HG03442 (cell line): ENCODE results near the gene SARS2.
"Not testable (repeated sequence)": the region's sequence is repeated elsewhere in the genome, so short reads cannot be mapped to it uniquely, and the experiment has no call there.

Experiments
- ATAC-seq: cut with Tn5 transposase; IDR thresholded peaks from one replicate; pipeline ENCODE4 v1.9.1; 2021; ENCODE audit warnings: mild to moderate bottlenecking, moderate library complexity; ENCODE audit not compliant: unreplicated experiment

The SARS2 gene

DNA sequence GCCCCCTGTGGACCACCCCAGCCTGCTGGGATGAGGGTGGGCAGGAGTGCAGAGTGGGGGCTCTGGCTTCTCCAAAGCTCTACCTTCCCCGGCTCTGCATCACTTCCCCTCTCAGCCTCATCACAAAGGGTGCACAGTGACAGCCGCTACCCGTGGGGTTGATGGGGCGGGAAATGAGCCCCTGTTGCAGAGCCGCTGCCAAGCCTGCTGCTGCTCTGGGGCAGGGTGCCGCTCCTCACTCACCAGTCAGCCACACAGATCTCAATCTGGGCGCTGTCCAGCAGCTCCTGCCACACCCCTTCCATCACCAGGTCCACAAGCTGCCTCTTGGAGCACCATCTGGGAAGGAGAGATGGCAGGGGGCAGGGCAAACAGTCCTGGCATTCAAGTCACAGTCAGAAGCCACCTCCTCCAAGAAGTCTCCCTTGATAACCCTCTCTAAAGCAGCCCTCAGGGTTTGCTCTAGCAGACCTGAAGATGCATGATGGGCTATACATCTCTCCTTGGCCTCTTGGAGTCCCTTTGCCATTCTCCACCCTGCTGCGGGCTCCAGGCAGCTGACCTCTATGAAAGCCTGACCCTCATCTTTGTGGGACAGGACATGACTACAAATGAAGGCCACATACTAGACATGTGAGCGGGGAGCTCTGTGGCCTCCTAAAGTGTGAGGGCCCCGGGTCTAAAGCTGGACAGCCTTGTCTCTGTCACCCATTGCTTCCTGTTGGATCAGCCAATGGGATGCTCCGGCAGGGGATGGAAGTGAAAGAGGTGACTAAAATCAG is 15.9 kb upstream of the SARS2 start:
- ATAC-seq = no peak

DNA sequence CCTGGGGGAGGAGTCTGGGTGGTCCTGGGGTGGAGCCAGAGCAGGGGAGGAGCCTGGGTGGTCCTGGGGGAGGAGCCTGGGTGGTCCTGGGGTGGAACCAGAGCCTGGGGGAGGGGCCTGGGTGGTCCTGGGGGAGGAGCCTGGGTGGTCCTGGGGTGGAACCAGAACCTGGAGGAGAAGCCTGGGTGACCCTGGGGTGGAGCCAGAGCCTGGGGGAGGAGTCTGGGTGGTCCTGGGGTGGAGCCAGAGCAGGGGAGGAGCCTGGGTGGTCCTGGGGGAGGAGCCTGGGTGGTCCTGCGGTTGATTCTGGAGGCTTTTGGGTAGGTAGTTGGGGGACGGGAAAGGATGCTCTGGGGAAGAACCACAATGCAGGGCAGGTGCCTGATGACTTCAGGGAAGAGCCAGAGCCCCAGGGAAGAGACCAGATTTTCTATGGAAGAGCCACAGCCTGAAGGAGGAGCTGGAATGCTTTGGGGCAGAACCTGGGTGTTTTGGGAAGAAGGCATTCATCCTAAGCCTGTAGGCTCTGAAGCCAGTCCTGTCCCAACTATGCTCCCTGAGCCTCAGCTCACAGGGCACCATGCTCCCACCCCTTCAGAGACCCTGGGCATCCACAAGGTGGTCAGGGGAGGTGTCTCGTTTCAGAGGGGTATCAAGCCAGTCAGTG is 15.1 kb upstream of the SARS2 start:
- ATAC-seq = no peak

DNA sequence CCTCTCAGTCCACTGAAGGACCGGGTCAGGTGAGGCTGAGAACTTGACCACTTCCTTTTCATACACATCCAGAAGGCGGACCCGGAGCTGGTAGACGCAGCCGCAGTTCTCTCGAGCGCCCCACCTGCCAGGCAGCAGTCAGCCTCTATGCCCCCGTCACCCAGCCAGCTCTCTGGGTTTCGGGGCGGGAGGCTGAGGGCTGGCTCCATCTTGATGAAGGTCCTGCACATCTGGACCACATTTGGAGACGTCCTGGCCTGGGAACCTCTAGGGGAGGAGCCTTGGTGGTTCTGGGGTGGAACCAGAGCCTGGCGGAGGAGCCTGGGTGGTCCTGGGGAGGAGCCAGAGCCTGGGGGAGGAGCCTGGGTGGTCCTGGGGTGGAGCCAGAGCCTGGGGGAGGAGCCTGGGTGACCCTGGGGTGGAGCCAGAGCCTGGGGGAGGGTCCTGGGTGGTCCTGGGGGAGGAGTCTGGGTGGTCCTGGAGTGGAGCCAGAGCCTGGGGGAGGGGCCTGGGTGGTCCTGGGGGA is 14.5 kb upstream of the SARS2 start:
- no peak for ATAC-seq

DNA sequence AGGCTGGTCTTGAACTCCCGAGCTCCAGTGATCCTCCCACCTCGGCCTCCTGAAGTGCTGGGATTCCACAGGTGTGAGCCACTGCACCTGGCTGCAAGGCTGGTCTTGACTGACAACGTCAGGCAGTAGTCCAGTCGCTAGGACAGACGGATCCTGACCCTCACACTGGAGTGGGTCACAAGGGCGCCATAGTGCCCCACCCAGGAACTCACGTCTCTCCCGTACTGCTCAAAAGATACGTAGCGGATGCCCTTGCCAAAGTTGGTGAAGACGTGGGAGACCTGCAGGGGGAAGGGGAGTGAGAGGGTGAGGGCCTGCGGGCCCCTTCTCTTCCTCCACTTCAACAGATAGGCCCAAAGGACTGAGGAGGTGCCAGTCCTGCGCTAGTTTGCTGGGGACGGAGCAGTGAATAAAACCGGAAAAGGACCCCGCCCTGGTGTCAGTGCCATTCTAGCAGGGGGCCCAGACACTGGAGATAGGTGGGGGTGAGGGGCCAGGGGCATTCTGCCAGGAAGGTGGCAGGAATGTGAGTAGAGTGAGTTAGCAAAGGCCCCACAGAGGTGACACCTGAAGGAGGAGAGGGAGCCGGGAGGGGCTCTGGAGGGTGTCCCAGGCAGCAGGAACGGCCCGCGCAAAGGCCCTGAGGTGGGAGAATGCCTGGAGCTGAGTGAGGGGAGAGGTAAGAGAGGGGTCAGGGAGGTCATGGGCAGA is 12.1 kb upstream of the SARS2 start:
- no peak for ATAC-seq

DNA sequence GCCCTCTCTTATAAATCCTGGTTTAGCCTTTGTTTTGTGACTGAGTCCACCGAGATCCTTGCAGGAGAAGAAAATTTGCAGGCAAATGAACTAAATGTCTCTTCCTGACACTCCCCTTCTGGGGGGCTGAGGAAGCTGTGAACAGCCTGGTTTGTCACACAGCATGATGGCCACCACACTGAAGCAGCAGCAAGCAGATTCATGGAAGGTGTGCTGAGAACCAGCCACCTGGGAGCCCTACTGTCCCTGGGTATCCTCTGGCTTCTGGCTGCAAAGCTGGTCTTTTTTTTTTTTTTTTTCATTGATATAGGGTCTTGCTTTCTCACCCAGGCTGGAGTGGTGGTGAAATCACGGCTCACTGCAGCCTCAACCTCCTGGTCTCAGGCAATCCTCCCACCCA is 11.4 kb upstream of the SARS2 start:
- no peak for ATAC-seq

DNA sequence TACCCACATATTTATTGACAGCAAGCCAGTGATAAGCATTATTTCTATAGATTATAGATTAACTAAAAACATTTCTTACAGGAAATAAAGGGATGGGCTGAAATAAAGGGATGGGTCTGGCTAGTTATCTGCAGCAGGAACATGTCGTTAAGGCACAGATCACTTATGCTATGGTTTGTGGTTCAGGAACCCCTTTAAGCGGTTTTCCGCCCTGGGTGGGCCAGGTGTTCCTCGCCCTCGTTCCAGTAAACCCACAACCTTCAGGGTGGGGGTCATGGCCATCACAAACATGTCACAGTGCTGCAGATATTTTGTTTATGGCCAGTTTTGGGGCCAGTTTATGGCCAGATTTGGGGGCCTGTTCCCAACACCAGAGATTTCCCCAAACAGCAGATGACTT is 10.9 kb upstream of the SARS2 start:
- not testable (repeated sequence) for ATAC-seq

DNA sequence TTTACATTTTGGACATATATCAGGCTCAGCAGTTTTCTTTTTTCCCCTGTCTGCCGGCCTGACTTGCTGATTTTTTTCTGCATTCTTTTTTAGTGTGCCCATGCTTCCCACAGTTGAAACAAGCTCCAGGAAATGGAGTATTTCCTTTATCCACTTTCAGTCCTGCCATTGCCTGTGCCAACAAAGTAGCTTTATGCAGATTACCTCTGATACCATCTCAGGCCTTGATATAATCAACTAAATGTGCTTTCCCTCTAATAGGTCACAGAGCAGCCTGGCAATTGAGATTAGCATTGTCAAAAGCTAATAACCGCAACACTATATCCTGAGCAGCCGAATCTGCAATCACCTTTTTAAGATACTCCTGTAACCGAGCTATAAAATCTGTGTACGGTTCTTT is 9.4 kb upstream of the SARS2 start:
- ATAC-seq = no peak

DNA sequence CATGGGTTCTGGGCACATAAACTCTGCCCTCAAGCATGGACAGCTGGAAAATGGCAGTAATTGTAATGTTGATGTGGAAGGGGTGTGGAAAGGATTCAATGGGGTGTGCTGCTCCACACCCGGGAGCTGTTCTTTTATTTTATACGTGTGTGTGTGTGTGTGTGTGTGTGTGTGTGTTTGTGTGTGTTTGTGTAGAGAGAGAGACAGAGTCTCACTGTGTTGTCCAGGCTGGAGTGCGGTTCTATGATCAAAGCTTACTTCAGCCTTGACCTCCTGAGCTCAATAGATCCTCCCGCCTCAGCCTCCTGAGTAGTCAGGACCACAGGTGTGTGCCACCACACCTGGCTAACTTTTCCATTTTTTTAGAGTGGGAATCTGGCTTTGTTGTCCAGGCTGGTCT is 3.0 kb upstream of the SARS2 start:
- ATAC-seq = no peak

DNA sequence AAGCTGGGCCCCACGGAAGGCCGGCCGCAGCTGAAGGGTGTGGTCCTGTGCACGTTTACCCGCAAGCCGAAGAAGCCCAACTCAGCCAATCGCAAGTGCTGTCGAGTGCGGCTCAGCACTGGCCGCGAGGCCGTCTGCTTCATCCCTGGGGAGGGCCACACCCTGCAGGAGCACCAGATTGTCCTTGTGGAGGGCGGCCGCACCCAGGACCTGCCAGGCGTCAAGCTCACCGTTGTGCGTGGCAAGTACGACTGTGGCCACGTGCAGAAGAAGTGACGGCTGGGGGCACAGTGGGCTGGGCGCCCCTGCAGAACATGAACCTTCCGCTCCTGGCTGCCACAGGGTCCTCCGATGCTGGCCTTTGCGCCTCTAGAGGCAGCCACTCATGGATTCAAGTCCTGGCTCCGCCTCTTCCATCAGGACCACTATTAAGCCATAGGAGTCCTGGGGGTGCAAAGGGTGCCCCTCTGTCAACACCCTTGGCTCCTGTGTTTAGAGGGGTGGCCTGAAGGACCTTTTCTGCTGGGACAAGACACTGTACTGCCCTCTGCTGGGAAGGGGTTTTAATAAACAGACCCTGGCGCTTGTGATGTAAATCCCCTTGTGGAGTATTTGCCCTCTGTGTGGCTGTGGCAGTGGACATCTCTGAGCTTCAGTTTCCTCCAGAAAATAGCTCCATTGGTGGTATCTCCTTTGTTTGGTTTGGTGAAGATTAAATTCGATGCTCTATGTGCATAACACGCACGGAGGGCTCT is 2.0 kb upstream of the SARS2 start:
- ATAC-seq = no peak

DNA sequence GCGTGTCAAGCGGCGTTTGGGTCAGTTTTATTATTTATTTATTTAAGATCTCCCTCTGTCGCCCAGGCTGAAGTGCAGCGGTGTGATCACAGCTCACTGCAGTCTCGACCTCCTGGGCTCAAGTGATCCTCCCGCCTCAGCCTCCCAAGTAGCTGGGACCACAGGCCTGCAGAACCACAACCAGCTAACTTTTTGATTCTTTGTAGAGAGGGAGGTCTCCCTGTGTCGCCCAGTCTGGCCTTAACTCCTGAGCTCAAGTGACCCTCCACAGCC is 894 bp upstream of the SARS2 start:
- no peak for ATAC-seq

DNA sequence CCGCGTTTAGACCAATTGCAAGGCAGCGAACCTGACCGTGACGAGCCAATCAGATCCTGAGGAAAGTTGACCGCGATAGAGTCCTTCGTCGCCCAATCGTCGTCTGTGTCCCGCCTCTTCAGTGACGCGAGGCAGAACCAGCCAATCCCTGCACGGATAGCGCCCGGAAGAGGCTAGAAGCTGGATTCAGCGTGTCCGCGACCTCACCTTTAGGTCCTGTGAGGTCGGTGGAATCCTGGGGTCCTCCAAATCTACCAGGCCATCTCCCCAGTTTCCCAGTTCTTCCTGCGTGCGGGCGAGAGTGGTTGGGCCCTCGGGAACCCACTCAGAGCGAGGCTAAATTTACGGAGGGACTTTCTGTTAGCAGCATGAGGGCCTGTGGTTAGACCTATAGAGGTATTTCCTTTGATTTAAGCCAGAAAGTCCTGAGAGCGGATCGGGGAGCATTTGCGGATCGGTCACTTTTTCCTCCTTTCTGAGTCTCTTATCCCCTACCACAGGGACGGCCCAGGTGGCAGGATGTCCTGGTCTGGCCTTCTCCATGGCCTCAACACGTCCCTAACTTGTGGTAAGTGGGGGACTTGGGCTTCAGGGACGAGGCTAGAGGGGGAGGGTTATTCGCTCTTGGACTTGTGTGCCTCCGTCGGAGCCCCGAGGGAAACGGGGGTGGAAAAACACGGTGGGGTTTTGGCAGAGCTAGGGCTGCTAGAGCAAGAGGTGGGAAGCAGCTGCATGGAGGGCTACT is 385 bp upstream of the SARS2 start, which contains the start of gene MRPS12:
Gene MRPS12 (plus strand): TSS at position 169 of the 745 bp plus-strand sequence. CDS start 351 bp downstream, at position 520.
- peak; percentile 91 for ATAC-seq

DNA sequence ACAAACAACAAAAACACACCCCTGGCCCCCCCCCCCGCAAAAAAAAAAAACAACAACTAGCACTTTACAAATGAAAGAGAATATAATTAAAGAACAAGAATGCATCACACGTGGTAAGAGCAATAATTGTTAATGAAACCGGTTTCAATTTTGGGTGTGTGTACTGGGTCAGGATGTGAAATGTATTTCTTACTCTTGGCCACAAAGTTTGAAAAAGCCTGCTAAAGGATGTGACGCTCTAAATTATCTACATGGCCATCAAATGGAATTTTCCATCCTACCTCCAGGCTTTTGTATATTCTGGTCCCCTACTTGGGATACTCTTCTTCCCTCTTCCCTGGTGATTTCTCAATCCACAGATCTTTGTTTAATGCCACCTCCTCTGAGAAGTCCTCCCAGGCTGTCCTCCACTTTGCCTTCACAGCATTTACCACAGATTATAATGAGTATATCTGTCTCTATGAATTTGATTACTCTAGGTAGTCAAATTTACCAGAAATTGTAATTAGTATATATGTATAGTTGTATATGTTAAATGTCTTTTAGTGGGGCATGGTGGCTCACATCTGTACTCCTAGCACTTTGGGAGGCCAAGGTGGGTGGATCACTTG is 2.1 kb downstream of the SARS2 start:
- no peak for ATAC-seq

DNA sequence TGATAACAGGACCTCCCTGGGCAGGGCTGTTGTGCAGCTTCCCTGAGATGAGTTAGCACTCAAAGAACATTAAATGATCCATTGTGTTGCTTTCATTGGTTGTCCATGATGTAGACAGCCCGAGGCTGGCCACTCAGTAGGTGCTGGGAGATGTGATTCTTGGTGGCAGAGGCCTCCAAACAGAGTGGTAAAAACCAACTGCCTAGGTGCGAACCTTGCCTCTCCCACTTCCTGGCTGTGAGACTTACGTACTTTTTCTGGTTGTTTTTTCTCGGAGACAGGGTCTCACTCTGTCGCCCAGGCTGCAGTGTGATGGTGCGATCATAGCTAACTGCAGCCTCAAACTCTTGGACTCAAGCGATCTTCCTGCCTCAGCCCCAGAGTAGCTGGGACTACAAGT is 6.2 kb downstream of the SARS2 start:
- no peak for ATAC-seq

DNA sequence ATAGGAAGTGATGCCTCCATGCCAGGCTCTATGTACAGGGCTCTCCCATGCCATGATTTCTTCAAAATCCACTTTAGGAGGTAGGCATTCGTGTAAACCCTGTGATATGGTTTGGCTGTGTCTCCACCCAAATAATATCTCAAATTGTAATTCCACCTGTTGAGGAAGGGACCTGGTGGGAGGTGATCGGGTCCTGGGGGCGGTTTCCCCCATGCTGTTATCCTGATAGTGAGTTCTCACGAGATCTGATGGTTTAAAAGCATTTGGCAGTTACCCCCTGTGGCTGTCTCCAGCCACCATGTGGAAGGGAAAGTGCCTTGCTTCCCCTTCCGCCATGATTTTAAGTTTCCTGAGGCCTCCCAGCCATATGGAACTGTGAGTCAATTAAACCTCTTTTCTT is 8.1 kb downstream of the SARS2 start:
- ATAC-seq = no peak

DNA sequence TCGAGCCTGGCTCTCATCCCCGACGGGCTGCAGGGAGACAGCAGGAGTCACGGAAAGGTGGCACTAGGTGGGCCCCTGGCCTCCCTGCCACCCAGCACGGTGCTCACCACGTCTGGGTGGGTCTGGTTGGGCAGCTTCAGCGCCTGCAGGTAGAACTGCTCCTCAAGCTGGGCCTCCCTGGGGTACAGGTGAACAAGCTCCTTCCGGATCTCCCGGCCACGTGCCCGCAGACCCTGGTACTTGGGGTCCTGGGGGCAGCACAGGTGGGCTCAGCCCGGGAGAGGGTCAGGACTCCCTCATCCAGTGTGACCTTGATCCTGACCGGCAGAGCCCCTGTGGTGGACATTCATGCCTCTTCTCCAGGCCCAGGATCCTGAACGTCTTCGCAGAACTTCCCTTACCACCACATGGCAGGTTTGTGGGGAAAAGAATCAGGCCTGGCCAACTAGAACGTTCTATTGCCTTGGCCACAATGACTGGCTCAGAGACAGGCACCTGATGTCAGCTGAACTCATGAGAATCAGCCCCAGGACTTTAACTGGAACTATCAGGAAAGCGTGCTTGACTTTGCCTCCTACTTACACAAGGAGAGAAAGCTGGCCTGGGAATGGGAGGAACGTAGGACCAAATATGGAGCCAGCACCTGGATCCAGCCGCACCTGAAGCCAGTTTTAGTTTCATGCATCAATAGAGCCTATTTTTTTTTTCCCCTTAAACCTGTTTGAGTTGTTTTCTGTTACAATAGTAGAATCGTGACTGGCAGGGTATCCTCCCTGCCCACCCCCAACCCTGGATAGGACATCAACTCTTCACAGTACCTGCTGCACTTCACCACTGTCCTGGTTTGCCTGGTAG is 8.9 kb downstream of the SARS2 start:
- no peak for ATAC-seq

DNA sequence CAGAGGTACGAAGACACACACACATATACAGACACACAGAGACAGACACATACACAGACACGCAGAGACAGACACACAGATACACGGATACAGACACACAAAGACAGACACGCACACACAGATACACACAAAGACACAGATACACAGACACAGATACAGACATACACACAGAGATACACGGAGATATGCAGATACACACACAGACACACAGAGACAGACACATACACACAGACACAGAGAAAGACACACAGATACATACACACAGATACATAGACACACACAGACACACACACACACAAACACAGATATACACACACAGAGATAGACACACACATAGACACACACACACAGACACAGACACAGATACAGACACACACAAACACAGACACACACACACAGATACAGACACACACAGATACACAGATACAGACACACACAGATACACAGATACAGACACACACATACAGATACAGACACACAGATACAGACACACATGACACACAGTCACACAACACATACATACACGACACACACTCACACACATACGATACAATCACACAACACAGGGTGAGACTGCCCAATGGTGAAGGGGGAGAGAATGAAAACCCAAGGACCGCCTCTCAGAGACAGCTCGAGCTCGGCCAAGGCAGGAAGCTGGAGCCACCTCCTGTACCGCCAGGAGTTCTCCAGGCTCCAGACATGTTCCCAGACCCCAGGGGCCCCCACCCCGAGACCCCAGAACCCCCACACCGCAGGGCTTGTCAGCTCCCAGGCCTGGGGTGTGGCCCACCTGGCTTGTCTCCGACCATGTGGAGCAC is 9.8 kb downstream of the SARS2 start:
- ATAC-seq = no peak

DNA sequence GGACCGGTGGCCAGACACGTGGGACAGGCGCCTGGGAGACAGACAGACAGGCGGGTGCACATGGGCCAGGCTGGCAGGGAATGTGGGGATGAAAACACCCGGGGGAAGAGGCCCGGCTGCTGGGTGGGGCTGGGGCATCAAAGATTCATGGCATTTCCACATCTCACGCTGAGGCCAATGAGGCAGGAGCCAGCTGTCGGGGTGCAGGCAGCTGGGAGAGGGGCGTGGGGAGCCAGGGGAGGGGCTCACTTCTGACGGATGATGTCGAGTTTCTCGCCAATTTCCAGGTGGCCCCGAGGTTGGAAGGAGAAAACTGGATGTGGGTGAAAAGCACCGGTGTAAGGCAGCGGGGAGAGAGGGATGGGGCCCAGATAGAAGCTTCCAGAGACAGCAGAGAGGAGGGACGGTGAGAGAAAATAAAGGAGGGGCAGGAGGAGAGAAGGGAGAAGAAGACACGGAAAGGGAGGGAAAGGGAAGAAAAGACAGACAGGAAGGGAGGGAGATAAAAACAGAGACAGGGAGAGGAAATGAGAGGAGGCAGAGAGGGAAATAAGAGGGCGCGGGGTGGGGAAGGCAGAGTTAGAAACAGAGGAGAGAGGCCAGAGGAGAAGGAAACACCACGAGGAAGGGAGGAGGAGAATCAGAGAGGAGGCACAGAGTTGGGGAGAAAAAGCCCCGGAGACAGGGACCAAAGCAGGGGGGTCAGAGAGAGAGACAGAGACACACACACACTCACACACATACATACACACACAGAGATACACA is 10.5 kb downstream of the SARS2 start:
- ATAC-seq = no peak

DNA sequence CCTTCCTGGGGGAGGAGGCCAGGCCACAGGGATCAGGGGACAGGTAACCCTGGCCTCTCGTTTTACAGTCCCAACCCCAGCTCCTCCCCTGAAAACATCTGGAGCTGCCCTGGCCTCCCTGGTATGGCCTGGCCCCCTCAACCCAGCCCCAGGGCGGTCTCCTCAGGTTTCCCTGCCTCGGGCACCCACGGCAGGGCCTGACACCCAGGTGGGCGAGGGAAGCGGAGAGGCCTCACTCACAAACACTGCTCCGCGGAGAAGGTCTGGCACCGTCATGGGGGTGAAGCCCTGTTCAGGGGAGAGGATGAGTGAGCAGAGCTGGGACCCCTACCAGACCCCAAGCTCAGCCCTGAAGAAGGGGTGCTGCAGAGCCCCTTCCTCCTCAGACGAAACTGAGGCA is 12.0 kb downstream of the SARS2 start:
- ATAC-seq = no peak
